H1 (cell line): Measurements from ENCODE around the gene ZNF648. TPM values are rescaled to one million over a fixed set of nuclear protein-coding genes. Genes with fewer than 3 reads are reported as not detected.
A peak's percentile ranks its signal among the peaks of the same experiment; 100 is the strongest.

ENCODE experiments used
- CTCF ChIA-PET: fragments of 300-600 bp; sonication (Branson Sonifier 250); formaldehyde crosslinking; loops from one replicate; lab custom pipeline; 2021; ENCODE audit not compliant: partially characterized antibody; lab: Charles Lee
- POLR2A ChIA-PET: fragments of 300-600 bp; sonication (Branson Sonifier 250); formaldehyde crosslinking; loops from one replicate; lab custom pipeline; 2021; ENCODE audit warnings: inconsistent platforms; ENCODE audit not compliant: partially characterized antibody; lab: Charles Lee
- DNase-seq, 2 experiments: peaks; one replicate each; pipeline versions ENCODE4 v3.0.0 to v3.0.0-alpha.2; 2010 to 2022; ENCODE audit warnings: low spot score in 2 of 2, low read depth in 1 of 2, mixed read lengths in 1 of 2
- FAIRE-seq: peaks from 2 replicates; lab custom pipeline; 2011; peaks lifted over from hg19 to GRCh38; lab: Jason Lieb, UNC
- H2AFZ ChIP-seq: 2 replicates; pipeline ENCODE4 v1.8.1; 2012; ENCODE audit warnings: low read length, inconsistent platforms
- H2AK5ac ChIP-seq: 2 replicates; pipeline ENCODE4 v1.6.1; 2013; ENCODE audit warnings: low read depth, low read length
- H2BK120ac ChIP-seq: replicated peaks from 2 replicates; pipeline ENCODE3; 2013; ENCODE audit warnings: low read depth, low read length, inconsistent platforms
- H2BK12ac ChIP-seq: 2 replicates; pipeline ENCODE4 v1.6.1; 2013; ENCODE audit warnings: low read depth, low read length
- H2BK15ac ChIP-seq: 2 replicates; pipeline ENCODE4 v1.6.1; 2013; ENCODE audit warnings: low read length
- H2BK20ac ChIP-seq: 2 replicates; pipeline ENCODE4 v1.6.1; 2013; ENCODE audit warnings: low read length
- H2BK5ac ChIP-seq: 2 replicates; pipeline ENCODE4 v1.6.1; 2013; ENCODE audit warnings: low read depth, low read length
- H3K14ac ChIP-seq: 2 replicates; pipeline ENCODE4 v1.6.1; 2013; ENCODE audit warnings: inconsistent platforms; ENCODE audit not compliant: insufficient read length
- H3K18ac ChIP-seq: 2 replicates; pipeline ENCODE4 v1.6.1; 2013; ENCODE audit warnings: low read length; ENCODE audit errors: extremely low read depth
- H3K23ac ChIP-seq: 2 replicates; pipeline ENCODE4 v1.6.1; 2013; ENCODE audit warnings: inconsistent platforms; ENCODE audit not compliant: insufficient read length
- H3K23me2 ChIP-seq: 2 replicates; pipeline ENCODE4 v1.6.1; 2013; ENCODE audit warnings: low read depth, low read length
- H3K27ac ChIP-seq: 2 replicates; pipeline ENCODE4 v1.6.1; 2011; ENCODE audit warnings: low read depth, low read length, inconsistent platforms
- H3K27me3 ChIP-seq, 4 experiments: replicated peaks in 1 of 4; 1 replicate in 1 of 4; 2 replicates in 3 of 4; pipeline versions ENCODE4 v1.6.1 to v1.8.1; 2011 to 2013; ENCODE audit warnings: low read length in 3 of 4, mild to moderate bottlenecking in 3 of 4, inconsistent platforms in 2 of 4, mixed read lengths in 2 of 4, moderate library complexity in 1 of 4; ENCODE audit not compliant: control insufficient read depth in 3 of 4, insufficient read depth in 3 of 4; ENCODE audit errors: extremely low read depth in 1 of 4
- H3K36me3 ChIP-seq, 4 experiments: 2 replicates each; pipeline versions ENCODE4 v1.6.1 to v1.8.1; 2011 to 2013; ENCODE audit warnings: mild to moderate bottlenecking in 4 of 4, low read length in 3 of 4, moderate library complexity in 2 of 4, control low read depth in 1 of 4, inconsistent platforms in 1 of 4; ENCODE audit not compliant: insufficient read depth in 4 of 4, control insufficient read depth in 2 of 4
- H3K4ac ChIP-seq: replicated peaks from 2 replicates; pipeline ENCODE3; 2013; ENCODE audit warnings: low read length, low read depth, mixed read lengths, inconsistent platforms; ENCODE audit not compliant: insufficient read length
- H3K4me1 ChIP-seq, 4 experiments: replicated peaks in 1 of 4; 1 replicate in 1 of 4; 2 replicates in 3 of 4; pipeline versions ENCODE4 v1.6.1 to v1.8.1; 2011 to 2013; ENCODE audit warnings: low read length in 3 of 4, inconsistent platforms in 2 of 4, mixed read lengths in 1 of 4; ENCODE audit not compliant: insufficient read depth in 4 of 4, control insufficient read depth in 3 of 4
- H3K4me2 ChIP-seq, 2 experiments: 2 replicates each; pipeline versions ENCODE4 v1.6.1 to v1.8.1; 2011 to 2013; ENCODE audit warnings: low read depth in 2 of 2, low read length in 2 of 2, control low read depth in 1 of 2, inconsistent platforms in 1 of 2, mild to moderate bottlenecking in 1 of 2; ENCODE audit not compliant: insufficient read depth in 1 of 2
- H3K4me3 ChIP-seq, 4 experiments: fragments of 200-600, 300-600 bp in 1 of 4; sonication (generic), shearing (Covaris generic), sonication (Bioruptor Twin) in 1 of 4; 2 replicates each; pipeline versions ENCODE4 v1.5.1 to v1.8.1; 2011 to 2016; ENCODE audit warnings: low read length in 4 of 4, low read depth in 3 of 4, control low read depth in 2 of 4, inconsistent platforms in 2 of 4, mild to moderate bottlenecking in 2 of 4, mixed read lengths in 1 of 4, moderate library complexity in 1 of 4; ENCODE audit not compliant: insufficient read depth in 2 of 4; ENCODE audit errors: extremely low read depth in 1 of 4
- H3K56ac ChIP-seq: replicated peaks from 2 replicates; pipeline ENCODE3; 2013; ENCODE audit warnings: low read depth, mild to moderate bottlenecking, mixed read lengths, low read length, inconsistent platforms; ENCODE audit not compliant: insufficient read length
- H3K79me1 ChIP-seq: 2 replicates; pipeline ENCODE4 v1.6.1; 2013; ENCODE audit warnings: low read depth, low read length, control low read depth
- H3K79me2 ChIP-seq, 2 experiments: 2 replicates each; pipeline versions ENCODE4 v1.6.1 to v1.8.1; 2012 to 2013; ENCODE audit warnings: low read length in 2 of 2, mild to moderate bottlenecking in 2 of 2, inconsistent platforms in 1 of 2; ENCODE audit not compliant: insufficient read depth in 2 of 2, control insufficient read depth in 1 of 2
- H3K9ac ChIP-seq, 4 experiments: replicated peaks in 1 of 4; 1 replicate in 1 of 4; 2 replicates in 3 of 4; pipeline versions ENCODE4 v1.6.1 to v1.8.1; 2011 to 2013; ENCODE audit warnings: low read depth in 3 of 4, low read length in 3 of 4, control low read depth in 2 of 4, mild to moderate bottlenecking in 2 of 4, moderate library complexity in 2 of 4, inconsistent platforms in 1 of 4; ENCODE audit errors: extremely low read depth in 1 of 4
- H3K9me3 ChIP-seq, 2 experiments: 2 replicates each; pipeline versions ENCODE4 v1.6.1 to v1.8.1; 2012 to 2013; ENCODE audit warnings: mild to moderate bottlenecking in 2 of 2, moderate library complexity in 2 of 2, control low read depth in 1 of 2, inconsistent platforms in 1 of 2, low read depth in 1 of 2, low read length in 1 of 2, mixed read lengths in 1 of 2; ENCODE audit not compliant: insufficient read depth in 2 of 2
- H4K20me1 ChIP-seq, 2 experiments: replicated peaks in 1 of 2; 2 replicates each; pipeline versions ENCODE3 to v1.8.1; 2011 to 2013; ENCODE audit warnings: inconsistent platforms in 2 of 2, low read length in 2 of 2, mild to moderate bottlenecking in 1 of 2; ENCODE audit not compliant: insufficient read depth in 2 of 2, control insufficient read depth in 1 of 2
- H4K5ac ChIP-seq: 2 replicates; pipeline ENCODE4 v1.6.1; 2013; ENCODE audit warnings: low read length, low read depth, mixed read lengths, inconsistent platforms; ENCODE audit not compliant: insufficient read length
- H4K8ac ChIP-seq: 2 replicates; pipeline ENCODE4 v1.8.0; 2013; ENCODE audit warnings: mild to moderate bottlenecking, moderate library complexity, low read length, inconsistent platforms; ENCODE audit not compliant: insufficient read depth; ENCODE audit errors: extremely low read depth
- H4K91ac ChIP-seq: replicated peaks from 2 replicates; pipeline ENCODE3; 2013; ENCODE audit warnings: low read length, mixed read lengths, inconsistent platforms; ENCODE audit not compliant: insufficient read length
- CHD1 ChIP-seq: IDR thresholded peaks from 2 replicates; pipeline ENCODE4 v1.6.1; 2012; ENCODE audit warnings: low read depth, low read length, improper control_type of control experiment
- MAFK ChIP-seq: IDR thresholded peaks from 2 replicates; pipeline ENCODE4 v1.6.1; 2012; ENCODE audit warnings: low read depth, mild to moderate bottlenecking, improper control_type of control experiment, low read length
- RAD21 ChIP-seq, 2 experiments: IDR thresholded peaks in 1 of 2; conservative IDR thresholded peaks in 1 of 2; 2 replicates each; pipeline ENCODE4 v1.6.1; 2011; ENCODE audit warnings: low read depth in 2 of 2, low read length in 2 of 2, improper control_type of control experiment in 1 of 2, inconsistent platforms in 1 of 2, mild to moderate bottlenecking in 1 of 2, moderate library complexity in 1 of 2
- RBBP5 ChIP-seq: IDR thresholded peaks from 2 replicates; pipeline ENCODE4 v1.7.1; 2012; ENCODE audit warnings: low read depth, mild to moderate bottlenecking, inconsistent platforms, low read length, moderate library complexity, borderline replicate concordance
- SIX5 ChIP-seq: IDR thresholded peaks from 2 replicates; pipeline ENCODE4 v1.6.1; 2011; ENCODE audit warnings: mild to moderate bottlenecking, low read depth, low read length
- TCF12 ChIP-seq: IDR thresholded peaks from 2 replicates; pipeline ENCODE4 v1.6.1; 2011; ENCODE audit warnings: low read depth, mild to moderate bottlenecking, low read length
- WGBS, 2 experiments: shearing (Covaris generic) in 1 of 2; methylation state at CpG; one replicate each; pipeline versions ENCODE4 v1.1.6 to v1.1.7; 2013 to 2015; ENCODE audit warnings: low lambda C conversion rate in 2 of 2, mixed read lengths in 2 of 2, inconsistent platforms in 1 of 2, low coverage in 1 of 2, missing lambda C conversion rate in 1 of 2; ENCODE audit not compliant: insufficient replicate concordance in 2 of 2, insufficient coverage in 1 of 2, insufficient read length in 1 of 2; ENCODE audit errors: extremely low coverage in 1 of 2, missing lambda C conversion rate in 1 of 2; 5-methylcytosine and 5-hydroxymethylcytosine counted together
- long read RNA-seq, 2 experiments: library from RNA in 1 of 2; library from capped mRNA in 1 of 2; stranded (forward); transcript quantifications; one replicate each; pipeline ENCODE4 v2.0.0, GENCODE V29; 2021; ENCODE audit warnings: inconsistent platforms in 1 of 2
- polyA minus RNA-seq, 3 experiments: library from RNA; depleted of rRNA, polyadenylated mRNA; stranded (reverse); fragments of >200 nt; gene quantifications; 1 replicate in 2 of 3; 2 replicates in 1 of 3; pipeline ENCODE4 v1.2.3, GENCODE V29; 2011
- polyA plus RNA-seq, 7 experiments: library from polyadenylated mRNA; depleted of rRNA in 3 of 7; stranded (reverse) in 5 of 7; unstranded in 2 of 7; fragments of >200 nt in 5 of 7; fragments of 200-250 nt in 2 of 7; gene quantifications; 1 replicate in 5 of 7; 2 replicates in 1 of 7; 4 replicates in 1 of 7; pipeline versions ENCODE4 v1.2.1 to v1.2.3, GENCODE V29; 2011 to 2013; ENCODE audit warnings: missing spikeins in 2 of 7, mixed read lengths in 2 of 7
- total RNA-seq: library from RNA; stranded (reverse); fragmentation: NEBNext Ultra II Directional; extraction: Animal tissue kit (Norgen Biotek cat#: 25700); gene quantifications from 2 replicates; pipeline ENCODE4 v1.2.1, GENCODE V29; 2021
- TF ChIP-seq, protein P1 (sequence below): IDR thresholded peaks from 2 replicates; pipeline ENCODE4 v1.6.1; 2012; ENCODE audit warnings: low read length, inconsistent platforms

Gene ZNF648, protein sequence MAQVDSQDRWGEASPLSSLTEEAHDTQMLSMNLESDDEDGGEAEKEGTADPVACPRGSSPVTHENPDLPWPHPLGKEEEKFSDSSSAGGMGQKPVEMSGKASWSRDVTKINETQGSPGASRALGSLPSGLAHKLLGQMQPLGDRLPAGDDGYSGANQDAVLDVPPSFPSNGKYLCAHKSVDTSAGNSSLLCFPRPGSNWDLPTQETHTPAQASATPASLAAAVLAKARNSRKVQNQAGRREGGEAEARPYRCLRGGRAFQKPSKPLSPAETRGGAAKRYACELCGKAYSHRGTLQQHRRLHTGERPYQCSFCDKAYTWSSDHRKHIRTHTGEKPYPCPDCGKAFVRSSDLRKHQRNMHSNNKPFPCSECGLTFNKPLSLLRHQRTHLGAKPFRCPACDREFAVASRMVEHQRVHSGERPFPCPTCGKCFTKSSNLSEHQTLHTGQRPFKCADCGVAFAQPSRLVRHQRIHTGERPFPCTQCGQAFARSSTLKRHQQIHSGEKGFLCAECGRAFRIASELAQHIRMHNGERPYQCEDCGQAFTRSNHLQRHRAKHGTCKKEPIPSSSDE
- total RNA-seq (0.20 and 0.23 TPM in 2 replicates), polyA plus RNA-seq (2011; rRNA removed) (0.53 and 0.64 TPM in 2 replicates), polyA minus RNA-seq (2011; rRNA and poly(A)+ RNA removed) (1.3 and 1.6 TPM in 2 replicates)
- polyA plus RNA-seq (2011; cell fraction: cytosol; rRNA removed): 0.49 TPM
- 0.90 TPM for polyA plus RNA-seq (2011; cell fraction: nucleus; rRNA removed)
- polyA plus RNA-seq (2012, experiment 1 of 2): 0.12 to 0.20 TPM (median 0.18 TPM) in 4 replicates
- 0.04 TPM for polyA plus RNA-seq (2012, experiment 2 of 2)
- polyA plus RNA-seq (2013, experiment 1 of 2): 0.22 TPM
- polyA plus RNA-seq (2013, experiment 2 of 2): 0.20 TPM
- 0.88 TPM for polyA minus RNA-seq (2011; cell fraction: cytosol; rRNA and poly(A)+ RNA removed)
- 2.3 TPM for polyA minus RNA-seq (2011; cell fraction: nucleus; rRNA and poly(A)+ RNA removed)
- long read RNA-seq, experiment 1: 0 reads
- long read RNA-seq, experiment 2: 0 reads

DNA sequence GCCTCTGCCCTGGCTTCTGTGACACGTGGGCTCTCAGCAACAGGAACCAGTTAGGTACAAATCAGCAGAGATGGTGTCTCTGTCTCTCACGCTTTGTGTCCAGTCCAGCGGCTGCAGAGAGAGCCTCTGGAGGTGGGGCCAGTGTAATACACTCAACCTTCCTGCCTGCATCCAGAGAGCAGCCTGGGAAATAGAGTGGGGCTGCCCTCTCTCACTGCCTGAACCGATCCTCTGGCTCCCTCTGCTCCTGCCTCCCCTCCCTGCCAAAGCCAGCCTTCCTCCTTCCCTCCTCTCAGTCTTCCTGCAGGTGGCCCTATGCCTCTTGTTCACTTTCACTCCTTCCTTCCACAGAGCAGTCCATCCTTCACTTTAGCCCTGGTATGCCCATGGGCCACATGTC, at the start of gene ZNF648:
Gene ZNF648, minus strand, starts transcription at position 119 of the 400 bp plus-strand sequence. CDS start 3,702 bp downstream, outside the sequence.
- Histone ChIP-seq H3K4me1 (no peaks in the 10 kb centered on the region; a peak in 3 of 7 replicates), H2BK12ac (peak within 1 kb of the TSS; percentile 50; the same call in 1 of the 2 replicates), H3K56ac (no peak within 1 kb of the TSS), H3K27me3 (peaks cover 0 to 10% (median 5%) of the 10 kb centered on the region in 4 experiments; a peak in 3 of 7 replicates), H3K36me3 (no peaks in the 10 kb centered on the region), H3K27ac (no peak within 1 kb of the TSS), H3K79me2 (no peaks in the 10 kb centered on the region), H2AK5ac (no peak within 1 kb of the TSS), H3K4ac (no peak within 1 kb of the TSS), H3K79me1 (no peaks in the 10 kb centered on the region), H3K14ac (no peak within 1 kb of the TSS), H2AFZ (peak within 1 kb of the TSS; percentile 91), H2BK5ac (no peak within 1 kb of the TSS), H3K23ac (no peak within 1 kb of the TSS), H3K4me3 (no peak within 1 kb of the TSS), H4K20me1 (no peaks in the 10 kb centered on the region), H2BK120ac (no peak within 1 kb of the TSS), H4K5ac (no peak within 1 kb of the TSS), H3K18ac (no peak within 1 kb of the TSS), H3K23me2 (no peaks in the 10 kb centered on the region; the same call in 1 of the 2 replicates), H3K4me2 (peak within 1 kb of the TSS in 1 of 2 experiments; percentile 3; a peak in 1 of 4 replicates), H3K9me3 (no peaks in the 10 kb centered on the region), H2BK20ac (0 out of 2 replicates have a peak within 1 kb of the TSS, but pooled peaks have one; percentile 32), H4K91ac (no peak within 1 kb of the TSS), H4K8ac (no peak within 1 kb of the TSS; the same call in 1 of the 2 replicates), H2BK15ac (no peak within 1 kb of the TSS; the same call in 1 of the 2 replicates), H3K9ac (no peak within 1 kb of the TSS)
- DNase-seq (no peak), FAIRE-seq (no peak)
- POLR2A ChIA-PET: no interaction called here
- CTCF ChIA-PET: interaction anchor here (0.6 to 1.2 kb wide), 4 partner anchors 19 to 349 kb away, joined by 3 to 6 read pairs (median 3); no protein-coding TSS in a partner anchor
- WGBS, 2 experiments: 79% methylated on average over 4 of the region's 4 CpGs; no CpG with 5 or more reads in 1 of the 2 experiments
- TF ChIP-seq RAD21 (IDR thresholded peaks at IDR 0.05 in 1 of 2, conservative IDR thresholded peaks at IDR 0.05 in 1 of 2; ENCODE audit: low read depth in 2 of 2, low read length in 2 of 2) (peak in 1 of 2 experiments; percentile 11; a peak in 1 of 4 replicates), TCF12 (no peak), RBBP5 (no peak), SIX5 (no peak), CHD1 (no peak), MAFK (no peak)
- TF ChIP-seq, protein P1, sequence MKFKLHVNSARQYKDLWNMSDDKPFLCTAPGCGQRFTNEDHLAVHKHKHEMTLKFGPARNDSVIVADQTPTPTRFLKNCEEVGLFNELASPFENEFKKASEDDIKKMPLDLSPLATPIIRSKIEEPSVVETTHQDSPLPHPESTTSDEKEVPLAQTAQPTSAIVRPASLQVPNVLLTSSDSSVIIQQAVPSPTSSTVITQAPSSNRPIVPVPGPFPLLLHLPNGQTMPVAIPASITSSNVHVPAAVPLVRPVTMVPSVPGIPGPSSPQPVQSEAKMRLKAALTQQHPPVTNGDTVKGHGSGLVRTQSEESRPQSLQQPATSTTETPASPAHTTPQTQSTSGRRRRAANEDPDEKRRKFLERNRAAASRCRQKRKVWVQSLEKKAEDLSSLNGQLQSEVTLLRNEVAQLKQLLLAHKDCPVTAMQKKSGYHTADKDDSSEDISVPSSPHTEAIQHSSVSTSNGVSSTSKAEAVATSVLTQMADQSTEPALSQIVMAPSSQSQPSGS: no peak
